Measurements from ENCODE around the gene ZNF223.

The ZNF223 gene

GRCh38 chr19:44042147-44042546 is 9.7 kb upstream of the ZNF223 start:
- DNase-seq (no peak), ATAC-seq (ENCODE audit: insufficient read depth, low read depth) (no peak)
- TF ChIP-seq CTCF (IDR thresholded peaks at IDR 0.05; ENCODE audit: borderline replicate concordance, extremely low read depth, low read length, poor library complexity, severe bottlenecking) (no peak), EZH2 (IDR thresholded peaks at IDR 0.05; ENCODE audit: borderline replicate concordance, low read depth, low read length, severe bottlenecking) (no peak)
- no peak overlapping the region for H3K4me3 ChIP-seq (ENCODE audit: low read depth in 1 of 2, low read length in 2 of 2)
- no peaks in the 10 kb centered on the region for H3K79me2 ChIP-seq (ENCODE audit: insufficient read depth, low read length)
- H3K36me3 ChIP-seq (ENCODE audit: insufficient read depth, low read length), result no peaks in the 10 kb centered on the region
- no peak overlapping the region for H3K9ac ChIP-seq (ENCODE audit: low read depth, low read length)
- no peaks in the 10 kb centered on the region for H3K27me3 ChIP-seq (ENCODE audit: insufficient read depth, low read length, poor library complexity)
- no peak overlapping the region for H3K4me2 ChIP-seq (ENCODE audit: insufficient read depth, low read length)
- no peaks in the 10 kb centered on the region for H3K4me1 ChIP-seq (ENCODE audit: insufficient read depth, low read length)
- H3K9me3 ChIP-seq (ENCODE audit: insufficient read depth, low read length, severe bottlenecking), result no peaks in the 10 kb centered on the region
- H3K27ac ChIP-seq (ENCODE audit: low read length), result no peak overlapping the region
- no peaks in the 10 kb centered on the region for H4K20me1 ChIP-seq (ENCODE audit: insufficient read depth, low read length)
- no peak overlapping the region for H2AFZ ChIP-seq (ENCODE audit: low read depth, low read length)

GRCh38 chr19:44050740-44051649 is 841 bp upstream of the ZNF223 start:
- peaks cover 18% of the 10 kb centered on the region for H3K4me1 ChIP-seq (ENCODE audit: insufficient read depth, low read length)
- H3K27ac ChIP-seq (ENCODE audit: low read length), result peak overlapping the region; percentile 38; the same call in 1 of the 2 replicates
- TF ChIP-seq CTCF (IDR thresholded peaks at IDR 0.05; ENCODE audit: borderline replicate concordance, extremely low read depth, low read length, poor library complexity, severe bottlenecking) (no peak), EZH2 (IDR thresholded peaks at IDR 0.05; ENCODE audit: borderline replicate concordance, low read depth, low read length, severe bottlenecking) (no peak)
- H4K20me1 ChIP-seq (ENCODE audit: insufficient read depth, low read length), result no peaks in the 10 kb centered on the region
- peak overlapping the region; percentile 51; the same call in 1 of the 2 replicates for H3K9ac ChIP-seq (ENCODE audit: low read depth, low read length)
- peaks cover 4% of the 10 kb centered on the region for H3K36me3 ChIP-seq (ENCODE audit: insufficient read depth, low read length)
- H3K4me2 ChIP-seq (ENCODE audit: insufficient read depth, low read length), result peak overlapping the region; percentile 67
- H3K27me3 ChIP-seq (ENCODE audit: insufficient read depth, low read length, poor library complexity), result no peaks in the 10 kb centered on the region
- H3K79me2 ChIP-seq (ENCODE audit: insufficient read depth, low read length), result peaks cover 2% of the 10 kb centered on the region; the same call in 1 of the 2 replicates
- H2AFZ ChIP-seq (ENCODE audit: low read depth, low read length), result peak overlapping the region; percentile 93
- H3K9me3 ChIP-seq (ENCODE audit: insufficient read depth, low read length, severe bottlenecking), result no peaks in the 10 kb centered on the region
- H3K4me3 ChIP-seq (ENCODE audit: low read depth in 1 of 2, low read length in 2 of 2), result peak overlapping the region; percentile 26 to 73; a peak in 3 of 4 replicates
- ATAC-seq (ENCODE audit: insufficient read depth, low read depth) (no peak), DNase-seq (no peak)

GRCh38 chr19:44055870-44056269 is 4.0 kb downstream of the ZNF223 start:
- Histone ChIP-seq H3K9me3 (ENCODE audit: insufficient read depth, low read length, severe bottlenecking) (no peaks in the 10 kb centered on the region), H2AFZ (ENCODE audit: low read depth, low read length) (no peak overlapping the region), H4K20me1 (ENCODE audit: insufficient read depth, low read length) (no peaks in the 10 kb centered on the region), H3K36me3 (ENCODE audit: insufficient read depth, low read length) (peaks cover 15% of the 10 kb centered on the region), H3K27me3 (ENCODE audit: insufficient read depth, low read length, poor library complexity) (no peaks in the 10 kb centered on the region), H3K9ac (ENCODE audit: low read depth, low read length) (no peak overlapping the region), H3K27ac (ENCODE audit: low read length) (no peak overlapping the region), H3K4me1 (ENCODE audit: insufficient read depth, low read length) (peaks cover 17% of the 10 kb centered on the region), H3K79me2 (ENCODE audit: insufficient read depth, low read length) (peaks cover 2% of the 10 kb centered on the region; the same call in 1 of the 2 replicates), H3K4me2 (ENCODE audit: insufficient read depth, low read length) (no peak overlapping the region), H3K4me3 (ENCODE audit: low read depth in 1 of 2, low read length in 2 of 2) (no peak overlapping the region)
- ATAC-seq (ENCODE audit: insufficient read depth, low read depth) (no peak), DNase-seq (no peak)
- TF ChIP-seq CTCF (IDR thresholded peaks at IDR 0.05; ENCODE audit: borderline replicate concordance, extremely low read depth, low read length, poor library complexity, severe bottlenecking), result peak; percentile 14
- no peak for TF ChIP-seq EZH2 (IDR thresholded peaks at IDR 0.05; ENCODE audit: borderline replicate concordance, low read depth, low read length, severe bottlenecking)
